CD4-positive, alpha-beta T cell treated with Interleukin-12 subunit alpha and Interleukin-12 subunit beta, for 1 hour (primary cell): Measurements from ENCODE around the gene RAI1.
"Not testable (repeated sequence)": the region's sequence is repeated elsewhere in the genome, so short reads cannot be mapped to it uniquely, and the experiment has no call there.

Experiments used
- DNase-seq: peaks from one replicate; pipeline ENCODE4 v3.0.0-alpha.2; 2020

Gene RAI1

GRCh38 chr17:17681744-17682292 lies 560 bp downstream of the RAI1 start:
- DNase-seq, result peak; percentile 27

- DNase-seq, result peak; percentile 63
Measured at GRCh38 chr17:17682293-17682736, 1.1 kb downstream of the RAI1 start.

- DNase-seq, result peak; percentile 73
Measured at GRCh38 chr17:17682737-17683680, 1.8 kb downstream of the RAI1 start.

GRCh38 chr17:17683710-17684365 lies 2.6 kb downstream of the RAI1 start:
- DNase-seq, result no peak

GRCh38 chr17:17684906-17685774 lies 3.9 kb downstream of the RAI1 start:
- no peak for DNase-seq

GRCh38 chr17:17685775-17686291 lies 4.6 kb downstream of the RAI1 start:
- DNase-seq, result no peak

GRCh38 chr17:17689312-17689711 lies 8.1 kb downstream of the RAI1 start:
- no peak for DNase-seq

GRCh38 chr17:17690233-17690632 lies 9.0 kb downstream of the RAI1 start:
- DNase-seq, result not testable (repeated sequence)

GRCh38 chr17:17691468-17692263 lies 10.4 kb downstream of the RAI1 start:
- no peak for DNase-seq

GRCh38 chr17:17692353-17693252 lies 11.3 kb downstream of the RAI1 start:
- DNase-seq, result no peak

GRCh38 chr17:17693253-17694168 lies 12.3 kb downstream of the RAI1 start:
- DNase-seq, result no peak

- peak; percentile 76 for DNase-seq
Measured at GRCh38 chr17:17694169-17695081, 13.2 kb downstream of the RAI1 start.

GRCh38 chr17:17696085-17696484 lies 14.8 kb downstream of the RAI1 start:
- no peak for DNase-seq

GRCh38 chr17:17696882-17697633 lies 15.8 kb downstream of the RAI1 start:
- no peak for DNase-seq

GRCh38 chr17:17698371-17698770 lies 17.1 kb downstream of the RAI1 start:
- no peak for DNase-seq

GRCh38 chr17:17698869-17699351 lies 17.7 kb downstream of the RAI1 start:
- DNase-seq, result no peak

GRCh38 chr17:17699491-17699890 lies 18.2 kb downstream of the RAI1 start:
- DNase-seq, result no peak
